NK-92 treated with Interleukin-12 subunit alpha and Interleukin-12 subunit beta, amount 100 ng/mL, for 24 hours (cell line): ENCODE results near the gene PRELID2.
A peak's percentile ranks its signal among the peaks of the same experiment; 100 is the strongest.

ENCODE experiments used
- DNase-seq: peaks from one replicate; lab custom pipeline; 2025; lab: John Stamatoyannopoulos, UW

The PRELID2 gene

GRCh38 chr5:145793574-145793973 lies 41.6 kb downstream of the PRELID2 start:
- DNase-seq: no peak

GRCh38 chr5:145792840-145793239 lies 42.3 kb downstream of the PRELID2 start:
- DNase-seq: no peak

DNA sequence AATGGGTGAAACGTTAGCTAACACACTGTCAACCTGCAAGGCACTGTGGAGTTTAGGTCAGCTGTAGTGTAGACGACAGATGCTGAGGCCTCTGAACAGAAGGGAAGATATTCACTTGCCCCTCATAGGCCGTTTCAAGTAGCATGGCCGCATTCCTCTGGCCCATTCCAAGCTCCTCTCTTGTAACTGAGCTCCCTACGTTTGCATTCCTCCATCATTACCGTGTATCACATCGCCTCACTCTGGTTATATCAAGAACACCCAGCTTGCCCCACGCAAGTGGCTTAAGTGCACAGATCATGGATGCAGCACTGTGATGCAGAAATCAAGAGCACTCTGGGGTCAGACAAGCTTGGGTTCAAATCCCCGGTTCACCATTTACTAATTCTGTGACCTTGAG lies 43.3 kb downstream of the PRELID2 start:
- DNase-seq: no peak

DNA sequence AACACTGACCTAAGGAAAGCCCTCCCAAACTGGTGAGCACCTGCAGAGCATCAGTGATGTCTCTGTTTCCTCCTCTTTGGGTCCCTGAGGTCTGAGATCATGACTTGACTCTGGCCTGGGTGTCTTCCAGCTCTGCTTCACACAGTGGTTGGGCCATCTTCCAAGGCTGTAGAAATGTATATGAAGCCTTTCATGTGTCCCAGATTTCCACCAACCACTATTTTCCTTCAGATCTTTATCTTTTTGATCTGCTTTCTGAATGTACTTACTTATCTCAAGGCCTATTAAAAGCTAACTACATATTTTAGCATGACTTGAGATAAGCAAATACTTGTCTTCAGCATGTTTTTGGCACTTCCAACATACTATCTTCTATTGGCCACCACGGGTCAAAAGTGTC lies 47.1 kb downstream of the PRELID2 start:
- DNase-seq: no peak

- DNase-seq: no peak
Observed at GRCh38 chr5:145787507-145787906, 47.6 kb downstream of the PRELID2 start.

GRCh38 chr5:145787001-145787400 lies 48.1 kb downstream of the PRELID2 start:
- no peak for DNase-seq

- DNase-seq: no peak
Observed at GRCh38 chr5:145780982-145781381, 54.2 kb downstream of the PRELID2 start.

- DNase-seq: no peak
Observed at GRCh38 chr5:145778144-145778900, 56.8 kb downstream of the PRELID2 start.

- DNase-seq: no peak
Observed at GRCh38 chr5:145777445-145778063, 57.6 kb downstream of the PRELID2 start.

GRCh38 chr5:145776886-145777285 lies 58.3 kb downstream of the PRELID2 start:
- no peak for DNase-seq

DNA sequence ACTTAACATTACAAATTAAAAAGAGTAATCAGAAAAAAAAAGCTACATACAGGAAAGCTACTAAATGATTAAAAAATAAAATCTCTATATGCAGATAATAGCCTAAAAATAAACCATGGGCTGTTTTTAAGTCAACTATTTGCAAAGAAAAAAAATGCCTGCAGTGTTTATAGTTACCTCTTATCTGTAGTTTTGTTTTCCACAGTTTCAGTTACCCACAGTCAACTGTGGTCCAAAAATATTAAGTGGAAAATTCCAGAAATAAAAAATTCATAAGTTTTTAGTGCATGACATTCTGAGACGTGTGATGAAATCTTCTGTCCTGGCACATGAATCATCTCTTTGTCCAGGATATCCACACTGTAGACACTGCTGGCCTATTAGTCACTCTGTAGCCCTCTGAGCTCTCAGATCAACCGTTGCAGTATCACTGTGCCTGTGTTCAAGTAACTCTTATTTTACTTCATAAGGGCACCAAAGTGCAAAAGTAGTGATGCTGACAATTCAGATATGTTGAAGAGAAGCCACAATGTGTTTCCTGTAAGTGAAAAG lies 59.2 kb downstream of the PRELID2 start:
- DNase-seq: peak; percentile 4

- no peak for DNase-seq
Observed at GRCh38 chr5:145775411-145775810, 59.7 kb downstream of the PRELID2 start.

DNA sequence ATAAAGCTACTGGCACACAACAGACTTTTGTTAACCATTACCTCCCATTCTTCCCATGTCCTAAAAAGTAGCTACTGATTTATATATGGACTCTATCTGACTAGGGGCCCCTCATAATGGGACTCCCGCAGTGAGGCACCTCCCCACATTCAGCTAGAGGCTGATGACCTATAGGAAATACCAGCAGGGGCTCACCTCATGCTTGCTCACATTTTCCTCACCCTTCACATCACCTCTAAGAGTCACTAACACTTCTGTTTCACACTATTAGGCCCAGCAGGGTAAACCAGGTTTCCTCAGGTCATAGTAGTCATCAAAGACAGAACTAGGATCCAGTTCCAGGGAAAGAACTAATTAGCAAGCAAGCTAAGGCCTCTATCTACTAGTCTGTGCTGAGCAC lies 60.7 kb downstream of the PRELID2 start:
- no peak for DNase-seq

- no peak for DNase-seq
Observed at GRCh38 chr5:145772466-145772865, 62.7 kb downstream of the PRELID2 start.

DNA sequence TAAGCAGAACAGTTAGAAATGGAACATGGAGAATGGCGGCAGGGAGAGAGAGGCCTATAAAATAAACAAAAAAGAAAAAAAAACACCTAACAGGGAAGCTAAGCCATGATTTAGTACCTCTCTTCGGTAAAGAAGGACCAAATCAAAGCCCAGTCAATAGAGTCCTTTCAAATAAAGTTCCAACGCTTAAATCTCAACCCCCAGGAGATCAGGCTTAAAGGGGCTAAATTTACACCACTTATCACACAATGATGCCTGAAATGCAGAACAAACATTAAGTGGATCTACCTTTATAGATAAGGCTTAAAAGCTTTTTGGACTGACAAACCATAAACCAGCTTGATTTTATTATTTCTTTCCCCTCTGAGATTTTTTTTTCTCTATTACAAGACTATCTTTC lies 66.3 kb downstream of the PRELID2 start:
- no peak for DNase-seq

DNA sequence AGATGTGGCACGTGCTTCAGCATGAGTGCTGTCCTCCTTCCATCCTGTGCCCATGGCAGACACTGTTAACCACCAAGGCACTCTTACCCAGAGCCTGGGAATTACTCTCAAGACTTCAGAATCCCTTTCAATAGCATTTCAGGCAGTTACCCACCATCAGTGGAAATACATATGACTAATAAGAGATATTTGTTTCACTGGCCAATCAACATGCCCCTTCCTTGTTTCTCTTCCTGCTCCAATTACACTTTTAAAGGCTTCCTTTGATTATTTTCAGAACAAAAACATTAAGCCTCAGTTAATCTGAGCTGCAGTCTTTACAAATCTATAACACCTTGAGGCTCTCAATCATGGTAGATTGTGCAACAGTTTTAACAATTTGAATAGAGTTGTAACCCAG lies 70.8 kb downstream of the PRELID2 start:
- DNase-seq: no peak

DNA sequence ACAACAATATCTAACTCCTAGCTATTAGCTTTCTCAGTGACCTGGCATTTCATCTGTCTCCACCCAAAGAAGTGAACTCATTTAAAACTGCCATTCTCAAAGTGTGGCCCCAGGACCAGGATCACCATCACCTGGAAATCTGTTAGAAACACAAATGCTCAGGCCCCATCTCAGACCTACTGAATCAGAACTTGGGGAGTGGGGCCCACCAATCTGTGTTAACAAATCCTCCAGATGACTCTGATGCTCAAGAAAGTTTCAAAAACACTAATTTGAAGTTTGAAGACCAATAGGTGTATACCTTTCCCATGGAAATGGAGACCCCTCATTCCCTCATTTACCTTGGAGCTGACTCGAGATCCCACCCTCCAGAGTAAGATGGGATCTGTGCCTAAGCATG lies 72.3 kb downstream of the PRELID2 start:
- DNase-seq: no peak

- no peak for DNase-seq
Observed at GRCh38 chr5:145761254-145761653, 73.9 kb downstream of the PRELID2 start.

DNA sequence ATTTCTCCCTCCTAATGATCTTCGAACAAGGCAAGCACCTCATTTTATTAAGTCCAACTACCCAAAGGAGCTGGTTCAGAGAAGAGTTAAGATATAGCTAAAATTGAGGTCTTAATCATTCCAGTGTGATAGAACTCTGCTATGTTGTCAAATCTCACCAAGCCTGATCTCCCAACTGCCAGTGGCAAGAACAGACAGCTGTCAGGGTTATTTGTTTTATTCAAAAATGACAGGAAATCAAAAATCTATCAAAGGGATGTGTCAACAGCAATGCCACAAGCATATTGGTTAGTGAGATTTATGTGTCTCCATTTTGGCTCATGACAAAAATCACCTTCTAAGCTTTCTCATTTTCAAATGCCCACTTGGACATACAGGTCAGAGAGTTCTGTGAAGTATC lies 74.5 kb downstream of the PRELID2 start:
- no peak for DNase-seq

- no peak for DNase-seq
Observed at GRCh38 chr5:145752947-145753346, 82.2 kb downstream of the PRELID2 start.

DNA sequence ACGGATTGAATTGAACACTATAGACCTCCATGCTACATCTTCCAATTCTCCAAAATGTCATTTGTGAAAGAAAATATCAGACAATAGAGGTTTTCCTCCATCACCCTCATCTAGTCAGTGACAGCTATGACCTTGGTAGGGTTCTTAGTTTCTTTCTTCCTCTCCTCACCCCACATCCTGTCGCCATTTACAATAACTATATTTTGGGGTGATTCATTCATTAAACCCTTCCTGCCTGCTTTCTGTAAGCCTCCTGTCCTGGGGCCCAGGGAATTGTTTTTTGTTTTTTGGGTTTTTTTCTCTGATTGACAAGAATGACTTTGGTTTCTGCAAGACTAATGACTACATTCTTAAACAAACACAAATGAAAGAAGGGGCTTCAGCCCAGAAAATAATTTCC lies 82.6 kb downstream of the PRELID2 start:
- no peak for DNase-seq

GRCh38 chr5:145750199-145750598 lies 84.9 kb downstream of the PRELID2 start:
- no peak for DNase-seq

GRCh38 chr5:145743396-145744061 lies 91.6 kb downstream of the PRELID2 start:
- no peak for DNase-seq
